ENCODE measurements around the gene ADD3. TPM values are rescaled to one million over a fixed set of nuclear protein-coding genes. Genes with fewer than 3 reads are reported as not detected.
A peak's percentile ranks its signal among the peaks of the same experiment; 100 is the strongest.

The ADD3 gene
- 179 TPM for total RNA-seq (2013)
- polyA plus RNA-seq: 100 to 1,000 TPM in 2 of 3 donors, 10 to 100 TPM in 1; 94.8 to 126 (median 111) TPM
- polyA minus RNA-seq: 51.4 and 94.1 TPM in 2 replicates
- total RNA-seq: 19.1 to 220 (median 133) reads per million in 11 experiments

- no peaks in the 10 kb centered on the region for H3K27me3 ChIP-seq (ENCODE audit: control insufficient read depth in 2 of 2, insufficient read depth in 2 of 2, low read length in 2 of 2)
- WGBS (ENCODE audit: insufficient coverage): under 1% methylated on average over 52 of the region's 83 CpGs
- intact Hi-C loops (cut with micrococcal nuclease): loop anchor here (5.0 to 10.0 kb wide), 4 partner anchors 69 to 86 kb away; partner anchors contain the start of gene XPNPEP1 (in 1 of the 2)
- peaks cover 33 to 39% of the 10 kb centered on the region in 2 donors for H3K4me1 ChIP-seq (ENCODE audit: control insufficient read depth in 1 of 2, insufficient read depth in 2 of 2, low read length in 2 of 2)
- peaks cover 3 to 6% of the 10 kb centered on the region in 2 donors for H3K36me3 Mint-ChIP-seq
- H3K79me2 ChIP-seq (ENCODE audit: insufficient read depth, low read length): peaks cover 50% of the 10 kb centered on the region
- H2AFZ ChIP-seq (ENCODE audit: insufficient read depth, low read depth, low read length, poor library complexity, severe bottlenecking): peak within 1 kb of the TSS; percentile 94
- H3K4me2 ChIP-seq (replicated peaks; ENCODE audit: extremely low read depth, low read length, poor library complexity, severe bottlenecking): peak within 1 kb of the TSS; percentile 95
- H3K9me3 ChIP-seq (replicated peaks in 1 of 2; ENCODE audit: control insufficient read depth in 1 of 2, insufficient read depth in 1 of 2, low read length in 2 of 2): no peaks in the 10 kb centered on the region
- no peaks in the 10 kb centered on the region for H3K27me3 Mint-ChIP-seq (ENCODE audit: low read depth in 3 of 3)
- no peaks in the 10 kb centered on the region for H4K20me1 ChIP-seq (ENCODE audit: insufficient read depth, low read length)
- H3K9me3 Mint-ChIP-seq: no peaks in the 10 kb centered on the region
- peaks cover 52% of the 10 kb centered on the region for H3K4me1 Mint-ChIP-seq
- H3K27ac Mint-ChIP-seq: peak within 1 kb of the TSS; percentile 75 to 91 (median 88)
- no peak for TF ChIP-seq CTCF (IDR thresholded peaks at IDR 0.05)
- peak within 1 kb of the TSS; percentile 58 to 86 for H3K27ac ChIP-seq (ENCODE audit: low read depth in 1 of 2, low read length in 2 of 2)
- peak; percentile 61 to 64 (median 62) for DNase-seq
- H3K9ac ChIP-seq (ENCODE audit: insufficient read depth, low read length, poor library complexity, severe bottlenecking): peak within 1 kb of the TSS; percentile 88
- no peaks in the 10 kb centered on the region for H3K36me3 ChIP-seq (replicated peaks in 1 of 2; ENCODE audit: control insufficient read depth in 1 of 2, insufficient read depth in 2 of 2, low read length in 2 of 2)
- peak within 1 kb of the TSS in 1 of 2 donors; percentile 97 for H3K4me3 Mint-ChIP-seq
- peak within 1 kb of the TSS; percentile 83 to 93 (median 90) for H3K4me3 ChIP-seq (replicated peaks in 1 of 3; ENCODE audit: low read depth in 2 of 3, low read length in 3 of 3)
Measured at GRCh38 chr10:110007701-110008517, at the start of gene ADD3. TSS of gene ADD3 (plus strand) at chr10:110007984. CDS start at chr10:110100654, 92,670 bp downstream.

- H3K9me3 ChIP-seq (replicated peaks in 1 of 2; ENCODE audit: control insufficient read depth in 1 of 2, insufficient read depth in 1 of 2, low read length in 2 of 2): no peaks in the 10 kb centered on the region
- Mint-ChIP-seq H3K4me3 (no peak overlapping the region), H3K4me1 (peaks cover 10% of the 10 kb centered on the region), H3K27ac (no peak overlapping the region), H3K27me3 (ENCODE audit: low read depth in 3 of 3) (peaks cover 0 to 5% (median 0%) of the 10 kb centered on the region in 3 donors), H3K9me3 (peaks cover 0 to 2% (median 0%) of the 10 kb centered on the region in 7 donors), H3K36me3 (no peaks in the 10 kb centered on the region)
- no peaks in the 10 kb centered on the region for H3K27me3 ChIP-seq (ENCODE audit: control insufficient read depth in 2 of 2, insufficient read depth in 2 of 2, low read length in 2 of 2)
- H3K4me1 ChIP-seq (ENCODE audit: control insufficient read depth in 1 of 2, insufficient read depth in 2 of 2, low read length in 2 of 2): no peaks in the 10 kb centered on the region
- TF ChIP-seq CTCF (IDR thresholded peaks at IDR 0.05): no peak
- no peak overlapping the region for H3K4me2 ChIP-seq (replicated peaks; ENCODE audit: extremely low read depth, low read length, poor library complexity, severe bottlenecking)
- no peak overlapping the region for H2AFZ ChIP-seq (ENCODE audit: insufficient read depth, low read depth, low read length, poor library complexity, severe bottlenecking)
- H3K4me3 ChIP-seq (replicated peaks in 1 of 3; ENCODE audit: low read depth in 2 of 3, low read length in 3 of 3): no peak overlapping the region
- no peaks in the 10 kb centered on the region for H3K36me3 ChIP-seq (replicated peaks in 1 of 2; ENCODE audit: control insufficient read depth in 1 of 2, insufficient read depth in 2 of 2, low read length in 2 of 2)
- no peaks in the 10 kb centered on the region for H3K79me2 ChIP-seq (ENCODE audit: insufficient read depth, low read length)
- no peaks in the 10 kb centered on the region for H4K20me1 ChIP-seq (ENCODE audit: insufficient read depth, low read length)
- intact Hi-C loops (cut with micrococcal nuclease): no loop called here
- H3K27ac ChIP-seq (ENCODE audit: low read depth in 1 of 2, low read length in 2 of 2): no peak overlapping the region
- H3K9ac ChIP-seq (ENCODE audit: insufficient read depth, low read length, poor library complexity, severe bottlenecking): no peak overlapping the region
- WGBS (ENCODE audit: insufficient coverage): 97% methylated on average over 2 of the region's 2 CpGs
- DNase-seq: no peak
Measured at GRCh38 chr10:109958059-109958458, 49.7 kb upstream of the ADD3 start.

All from CD14-positive monocyte (primary cell).